K562 (cell line): ENCODE data around the gene TRPC4. TPM values are rescaled to one million over a fixed set of nuclear protein-coding genes. Genes with fewer than 3 reads are reported as not detected.
A peak's percentile ranks its signal among the peaks of the same experiment; 100 is the strongest.

Experiments used
- ATAC-seq: fragments of 200-7000 bp; cut with Tn5 transposase; 3 replicates; pipeline ENCODE4 v1.9.1; 2020; ENCODE audit warnings: moderate library complexity
- BruUV-seq: library from RNA; stranded (reverse); fragments of 400-500 nt; replicated peaks from 2 replicates; lab custom pipeline; 2021; lab: Mats Ljungman, UMichigan
- CTCF ChIA-PET: fragments of 300-600 bp; formaldehyde crosslinking; extraction: SDS; loops from one replicate; lab custom pipeline; 2021; ENCODE audit warnings: low intra/inter-chr PET ratio; lab: Yijun Ruan, JAX
- POLR2A ChIA-PET: fragments of 300-600, 350-650 bp; sonication (Branson Sonifier 250); formaldehyde crosslinking; extraction: SDS; loops from one replicate; lab custom pipeline; 2021; ENCODE audit warnings: antibody characterized with exemption, inconsistent platforms; lab: Yijun Ruan, JAX
- DNase-seq, 4 experiments: peaks; one replicate each; pipeline versions ENCODE4 v3.0.0 to v3.0.0-alpha.2; 2011 to 2018; ENCODE audit warnings: low spot score in 3 of 4, mixed read lengths in 3 of 4; ENCODE audit errors: extremely low read depth in 1 of 4
- FAIRE-seq: peaks from 2 replicates; lab custom pipeline; 2011; peaks lifted over from hg19 to GRCh38; lab: Jason Lieb, UNC
- H2AFZ ChIP-seq: 2 replicates; pipeline ENCODE4 v1.6.0; 2011; ENCODE audit warnings: low read depth, low read length, control low read depth, inconsistent platforms
- H3K27ac ChIP-seq: fragments of 200-600 bp; 3 replicates; pipeline ENCODE4 v1.8.0; 2011; ENCODE audit warnings: low read depth, mild to moderate bottlenecking, control low read depth, inconsistent platforms, low read length, moderate library complexity, mixed read lengths; ENCODE audit errors: extremely low read depth
- H3K27me3 ChIP-seq, 2 experiments: fragments of 300-600 bp in 1 of 2; 2 replicates in 1 of 2; 3 replicates in 1 of 2; pipeline versions ENCODE4 v1.6.0 to v1.8.0; 2011; ENCODE audit warnings: inconsistent platforms in 2 of 2, low read length in 2 of 2, mild to moderate bottlenecking in 1 of 2, mixed read lengths in 1 of 2, moderate library complexity in 1 of 2; ENCODE audit not compliant: control insufficient read depth in 2 of 2, insufficient read depth in 2 of 2
- H3K36me3 ChIP-seq: fragments of 300-600 bp; 3 replicates; pipeline ENCODE4 v1.8.0; 2011; ENCODE audit warnings: mild to moderate bottlenecking, low read length, inconsistent platforms; ENCODE audit not compliant: control insufficient read depth, insufficient read depth
- H3K4me1 ChIP-seq, 2 experiments: fragments of 200-600 bp in 1 of 2; replicated peaks in 1 of 2; 2 replicates in 1 of 2; 3 replicates in 1 of 2; pipeline versions ENCODE4 v1.5.1 to v1.8.0; 2011; ENCODE audit warnings: inconsistent platforms in 2 of 2, low read length in 2 of 2, mild to moderate bottlenecking in 1 of 2, mixed read lengths in 1 of 2, moderate library complexity in 1 of 2; ENCODE audit not compliant: control insufficient read depth in 2 of 2, insufficient read depth in 2 of 2
- H3K4me2 ChIP-seq: 2 replicates; pipeline ENCODE4 v1.6.1; 2011; ENCODE audit warnings: low read length, control low read depth, inconsistent platforms, mixed read lengths; ENCODE audit not compliant: insufficient read depth
- H3K4me3 ChIP-seq: fragments of 200-600 bp; sonication (generic), shearing (Covaris generic); 2 replicates; pipeline ENCODE4 v1.5.1; 2016; ENCODE audit warnings: control low read depth, inconsistent platforms
- H3K79me2 ChIP-seq: fragments of 200-600 bp; 3 replicates; pipeline ENCODE4 v1.8.0; 2011; ENCODE audit warnings: low read length, inconsistent platforms; ENCODE audit not compliant: control insufficient read depth, insufficient read depth
- H3K9ac ChIP-seq, 2 experiments: 2 replicates each; pipeline versions ENCODE4 v1.6.0 to v1.6.1; 2011; ENCODE audit warnings: low read depth in 2 of 2, low read length in 2 of 2, control low read depth in 1 of 2, inconsistent platforms in 1 of 2, mild to moderate bottlenecking in 1 of 2, mixed read lengths in 1 of 2; ENCODE audit not compliant: insufficient read depth in 1 of 2
- H3K9me1 ChIP-seq: one replicate; pipeline ENCODE4 v1.6.0; 2011; ENCODE audit warnings: inconsistent platforms, mild to moderate bottlenecking, low read length, moderate library complexity; ENCODE audit not compliant: control insufficient read depth, insufficient read depth
- H3K9me3 ChIP-seq: replicated peaks from 2 replicates; pipeline ENCODE4 v1.5.1; 2011; ENCODE audit warnings: low read depth, low read length, inconsistent platforms; ENCODE audit not compliant: control insufficient read depth, insufficient read depth
- H4K20me1 ChIP-seq: replicated peaks from 2 replicates; pipeline ENCODE4 v1.6.1; 2011; ENCODE audit warnings: low read length, inconsistent platforms, mixed read lengths; ENCODE audit not compliant: control insufficient read depth, insufficient read depth
- ARID3B ChIP-seq: fragments of 250-450 bp; sonication (Bioruptor Pico); IDR thresholded peaks from 2 replicates; pipeline ENCODE4 v1.4.0; 2020; ENCODE audit warnings: borderline replicate concordance
- CEBPG ChIP-seq, 3 experiments: fragments of 200-800 bp in 1 of 3; sonication (Bioruptor generic) in 1 of 3; sonication (generic) in 1 of 3; formaldehyde crosslinking in 1 of 3; IDR thresholded peaks in 2 of 3; conservative IDR thresholded peaks in 1 of 3; 2 replicates each; pipeline versions ENCODE4 v1.6.1 to v1.8.0; 2016 to 2022; ENCODE audit warnings: missing compliant biosample characterization in 2 of 3, missing genetic modification characterization in 2 of 3, mild to moderate bottlenecking in 1 of 3, missing genetic modification reagents in 1 of 3
- CREBBP ChIP-seq: IDR thresholded peaks from one replicate; pipeline ENCODE4 v1.6.1; 2012; ENCODE audit warnings: low read depth, mild to moderate bottlenecking, control low read depth, inconsistent platforms, low read length
- FUS ChIP-seq: fragments of 200-400 bp; formaldehyde crosslinking; optimal IDR thresholded peaks from 2 replicates; pipeline ENCODE3; 2017; ENCODE audit warnings: low read depth, low read length
- HDAC6 ChIP-seq: IDR thresholded peaks from 2 replicates; pipeline ENCODE4 v1.6.1; 2012; ENCODE audit warnings: low read depth, mild to moderate bottlenecking, control low read depth, inconsistent platforms, low read length, moderate library complexity
- MCM2 ChIP-seq: fragments of 450-650 bp; IDR thresholded peaks from 2 replicates; pipeline ENCODE4 v1.6.1; 2017; ENCODE audit warnings: low read depth, mild to moderate bottlenecking
- MYNN ChIP-seq, 2 experiments: sonication (generic); formaldehyde crosslinking in 1 of 2; IDR thresholded peaks; 2 replicates each; pipeline versions ENCODE4 v1.5.0 to v1.6.1; 2016 to 2020; ENCODE audit warnings: antibody characterized with exemption in 1 of 2, missing genetic modification reagents in 1 of 2
- NBN ChIP-seq: fragments of 450-650 bp; IDR thresholded peaks from 2 replicates; pipeline ENCODE4 v1.6.1; 2016; ENCODE audit warnings: low read depth, mild to moderate bottlenecking
- NFIC ChIP-seq: fragments of 450-650 bp; IDR thresholded peaks from 2 replicates; pipeline ENCODE4 v1.6.1; 2017; ENCODE audit warnings: mild to moderate bottlenecking, inconsistent platforms
- NKRF ChIP-seq: fragments of 450-650 bp; IDR thresholded peaks from 2 replicates; pipeline ENCODE4 v1.6.1; 2016; ENCODE audit warnings: borderline replicate concordance
- NONO ChIP-seq, 2 experiments: fragments of 200-400 bp in 1 of 2; fragments of 450-650 bp in 1 of 2; formaldehyde crosslinking in 1 of 2; IDR thresholded peaks; 2 replicates each; pipeline ENCODE4 v1.6.1; 2017; ENCODE audit warnings: low read depth in 2 of 2, mild to moderate bottlenecking in 2 of 2, moderate library complexity in 2 of 2, low read length in 1 of 2
- SMC3 ChIP-seq: conservative IDR thresholded peaks from 2 replicates; pipeline ENCODE4 v1.6.1; 2011; ENCODE audit warnings: low read depth, low read length, improper control_type of control experiment; ENCODE audit not compliant: insufficient read depth
- SPI1 ChIP-seq: IDR thresholded peaks from 2 replicates; pipeline ENCODE4 v1.6.1; 2011; ENCODE audit warnings: low read depth, low read length, control low read depth, borderline replicate concordance
- SRSF9 ChIP-seq: fragments of 200-400 bp; formaldehyde crosslinking; IDR thresholded peaks from 2 replicates; pipeline ENCODE4 v1.6.1; 2017; ENCODE audit warnings: low read depth, low read length, borderline replicate concordance
- TAF1 ChIP-seq: IDR thresholded peaks from 2 replicates; pipeline ENCODE4 v1.6.1; 2011; ENCODE audit warnings: mild to moderate bottlenecking, low read length, moderate library complexity; ENCODE audit not compliant: insufficient read depth, control insufficient read depth, severe bottlenecking; ENCODE audit errors: extremely low read depth
- U2AF1 ChIP-seq: fragments of 200-400 bp; formaldehyde crosslinking; optimal IDR thresholded peaks from 2 replicates; pipeline ENCODE3; 2017; ENCODE audit warnings: mild to moderate bottlenecking, low read depth, low read length, moderate library complexity
- ZFP30 ChIP-seq: fragments of 250-450 bp; sonication (Bioruptor Pico); IDR thresholded peaks from 2 replicates; pipeline ENCODE4 v1.8.0; 2022; ENCODE audit warnings: moderate library complexity, mild to moderate bottlenecking, inconsistent platforms, borderline replicate concordance
- ZNF668 ChIP-seq: fragments of 250-450 bp; sonication (Bioruptor Pico); IDR thresholded peaks from 2 replicates; pipeline ENCODE4 v1.8.0; 2022; ENCODE audit warnings: mild to moderate bottlenecking, inconsistent platforms
- ZNF780A ChIP-seq: fragments of 250-450 bp; sonication (Bioruptor Pico); IDR thresholded peaks from 2 replicates; pipeline ENCODE4 v1.5.0; 2021; ENCODE audit warnings: mild to moderate bottlenecking
- WGBS: fragments of 100-300 bp; shearing (Covaris generic); methylation state at CpG from one replicate; pipeline ENCODE4 v1.1.6; 2016; ENCODE audit warnings: low coverage, mixed read lengths; ENCODE audit not compliant: insufficient coverage; ENCODE audit errors: missing lambda C conversion rate; 5-methylcytosine and 5-hydroxymethylcytosine counted together
- in situ Hi-C: fragments of 300-500 bp; cut with MboI; formaldehyde crosslinking; loops from 4 replicates; pipeline ENCODE4 v1.15.0; 2018; ENCODE audit warnings: inconsistent platforms, mixed read lengths
- intact Hi-C: fragments of 100-400 bp; cut with micrococcal nuclease; formaldehyde crosslinking; loops from 2 replicates; pipeline ENCODE4 v1.14.2; 2022
- polyA plus RNA-seq, 8 experiments: library from polyadenylated mRNA; depleted of rRNA in 4 of 8; stranded (reverse) in 5 of 8; unstranded in 3 of 8; fragments of >200 nt; fragmentation: Nextera tagmentation in 2 of 8; fragmentation: Illumina TruSeq in 1 of 8; extraction: Ambion mirVana in 2 of 8; extraction: Trizol in 1 of 8; gene quantifications; 2 replicates each; pipeline versions ENCODE4 v1.2.1 to v1.2.3, GENCODE V29; 2011 to 2014; ENCODE audit warnings: inconsistent platforms in 1 of 8, missing spikeins in 1 of 8
- total RNA-seq, 7 experiments: library from RNA; depleted of rRNA in 6 of 7; stranded (reverse); fragments of >200 nt in 6 of 7; fragmentation: Illumina TruSeq in 2 of 7; extraction: Trizol in 2 of 7; gene quantifications; 2 replicates each; pipeline versions ENCODE4 v1.2.1 to v1.2.3, GENCODE V29; 2011 to 2021; ENCODE audit warnings: low replicate concordance in 1 of 7

The TRPC4 gene
- total and polyA plus RNA-seq, 9 of the 15 experiments (the other 6 are each of a cell fraction or from before 2014, with no cell fraction given), result 0.03 to 0.04 TPM; not detected in 7

- WGBS, result 2% methylated on average over 7 of the region's 7 CpGs
- intact Hi-C loops, result no loop called here
- H3K9me1 ChIP-seq, result no peaks in the 10 kb centered on the region
- H3K9ac ChIP-seq, result no peak overlapping the region
- TF ChIP-seq NFIC (no peak), NONO (IDR thresholded peaks at IDR 0.05; ENCODE audit: low read depth in 2 of 2, low read length in 1 of 2) (no peak), NBN (no peak), SMC3 (no peak), MCM2 (no peak), CREBBP (no peak), ZNF780A (CRISPR knock-in tag) (no peak), CEBPG (CRISPR knock-in tag; IDR thresholded peaks at IDR 0.05) (no peak), CEBPG (tag; conservative IDR thresholded peaks at IDR 0.05 in 1 of 2, IDR thresholded peaks at IDR 0.05 in 1 of 2) (no peak), ARID3B (CRISPR knock-in tag) (no peak), SPI1 (no peak), U2AF1 (no peak), HDAC6 (no peak), ZNF668 (CRISPR knock-in tag) (no peak), FUS (no peak), MYNN (IDR thresholded peaks at IDR 0.05) (no peak), MYNN (CRISPR knock-in tag; IDR thresholded peaks at IDR 0.05) (no peak), SRSF9 (no peak), ZFP30 (CRISPR knock-in tag) (no peak), NKRF (no peak), TAF1 (no peak)
- in situ Hi-C loops, result no loop called here
- BruUV-seq, result no TSS peak
- no peak for DNase-seq
- no peaks in the 10 kb centered on the region for H3K36me3 ChIP-seq
- ATAC-seq, result 0 out of 3 replicates have a peak, but pooled peaks have one; percentile 26
- FAIRE-seq, result no peak
- no peaks in the 10 kb centered on the region for H3K9me3 ChIP-seq
- no peak overlapping the region for H3K27ac ChIP-seq
- H2AFZ ChIP-seq, result no peak overlapping the region
- H4K20me1 ChIP-seq, result no peaks in the 10 kb centered on the region
- no peak overlapping the region for H3K4me3 ChIP-seq
- CTCF ChIA-PET, result no interaction called here
- POLR2A ChIA-PET, result no interaction called here
- H3K79me2 ChIP-seq, result no peaks in the 10 kb centered on the region
- H3K4me1 ChIP-seq, result no peaks in the 10 kb centered on the region
- no peaks in the 10 kb centered on the region for H3K27me3 ChIP-seq
- no peak overlapping the region for H3K4me2 ChIP-seq
These were observed 96.9 kb downstream of the TRPC4 start for GRCh38 chr13:37772644-37773043.
